IPS-18a (cell line): Measurements from ENCODE around the gene SLC9A2.

ENCODE experiments used
- H3K27ac ChIP-seq: one replicate; pipeline ENCODE4 v1.5.1; 2013; ENCODE audit warnings: low read length
- H3K27me3 ChIP-seq: one replicate; pipeline ENCODE4 v1.6.1; 2013; ENCODE audit warnings: mild to moderate bottlenecking, low read length; ENCODE audit not compliant: control insufficient read depth, insufficient read depth
- H3K36me3 ChIP-seq: one replicate; pipeline ENCODE4 v1.6.1; 2013; ENCODE audit warnings: low read depth, low read length; ENCODE audit not compliant: control insufficient read depth
- H3K4me1 ChIP-seq: one replicate; pipeline ENCODE4 v1.6.1; 2013; ENCODE audit warnings: low read depth, low read length; ENCODE audit not compliant: control insufficient read depth
- H3K4me3 ChIP-seq: one replicate; pipeline ENCODE4 v1.5.1; 2013; ENCODE audit warnings: low read length
- H3K9ac ChIP-seq: one replicate; pipeline ENCODE4 v1.6.1; 2013; ENCODE audit warnings: mild to moderate bottlenecking, low read length, moderate library complexity
- H3K9me3 ChIP-seq: one replicate; pipeline ENCODE4 v1.6.1; 2013; ENCODE audit warnings: low read depth, low read length; ENCODE audit not compliant: control insufficient read depth

Gene SLC9A2

GRCh38 chr2:102737431-102737830 lies 118.1 kb downstream of the SLC9A2 start:
- Histone ChIP-seq H3K4me3 (peak overlapping the region; percentile 94), H3K9me3 (no peaks in the 10 kb centered on the region), H3K9ac (no peak overlapping the region), H3K27me3 (no peaks in the 10 kb centered on the region), H3K36me3 (no peaks in the 10 kb centered on the region), H3K27ac (no peak overlapping the region), H3K4me1 (no peaks in the 10 kb centered on the region)

- Histone ChIP-seq H3K9me3 (no peaks in the 10 kb centered on the region), H3K4me1 (no peaks in the 10 kb centered on the region), H3K4me3 (no peak overlapping the region), H3K27ac (no peak overlapping the region), H3K27me3 (no peaks in the 10 kb centered on the region), H3K9ac (no peak overlapping the region), H3K36me3 (no peaks in the 10 kb centered on the region)
Observed at GRCh38 chr2:102743259-102743658, 123.9 kb downstream of the SLC9A2 start.

- H3K4me3 ChIP-seq = no peak overlapping the region
Observed at GRCh38 chr2:102748107-102748506, 128.8 kb downstream of the SLC9A2 start.

DNA sequence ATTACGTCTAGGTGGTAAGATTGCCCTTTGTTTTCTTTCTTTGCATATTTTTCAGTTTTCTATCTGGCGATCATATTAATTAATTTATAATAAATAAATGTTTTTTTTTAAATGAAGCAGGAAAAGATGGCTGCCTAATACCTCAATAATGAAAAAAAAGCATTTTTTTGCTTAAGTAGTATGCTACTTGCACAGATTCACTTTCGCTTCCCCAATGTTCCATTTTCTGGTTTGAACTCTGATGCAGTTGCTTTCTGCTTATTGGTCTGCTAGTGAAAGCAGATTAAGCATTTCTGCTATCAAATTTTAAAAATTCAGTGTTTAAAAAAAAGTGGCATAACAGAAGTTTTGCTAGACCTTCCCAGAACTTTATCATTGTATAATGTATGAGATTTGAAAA lies 130.6 kb downstream of the SLC9A2 start:
- no peak overlapping the region for H3K9ac ChIP-seq
- no peak overlapping the region for H3K4me3 ChIP-seq
- H3K36me3 ChIP-seq = no peaks in the 10 kb centered on the region
- H3K27ac ChIP-seq = no peak overlapping the region
- no peaks in the 10 kb centered on the region for H3K4me1 ChIP-seq
- H3K27me3 ChIP-seq = no peaks in the 10 kb centered on the region
- H3K9me3 ChIP-seq = no peaks in the 10 kb centered on the region

More at GRCh38 chr2:102748107-102748506, 128.8 kb downstream of the SLC9A2 start:
- H3K9me3 ChIP-seq = no peaks in the 10 kb centered on the region
- no peak overlapping the region for H3K9ac ChIP-seq
- no peak overlapping the region for H3K27ac ChIP-seq
- no peaks in the 10 kb centered on the region for H3K36me3 ChIP-seq
- H3K4me1 ChIP-seq = no peaks in the 10 kb centered on the region
- H3K27me3 ChIP-seq = no peaks in the 10 kb centered on the region

- H3K27me3 ChIP-seq = no peaks in the 10 kb centered on the region
- no peak overlapping the region for H3K4me3 ChIP-seq
- H3K27ac ChIP-seq = no peak overlapping the region
Observed at GRCh38 chr2:102753563-102754159, 134.3 kb downstream of the SLC9A2 start.

GRCh38 chr2:102754456-102755145 lies 135.2 kb downstream of the SLC9A2 start:
- H3K36me3 ChIP-seq = no peaks in the 10 kb centered on the region
- no peaks in the 10 kb centered on the region for H3K9me3 ChIP-seq
- H3K9ac ChIP-seq = no peak overlapping the region

More at GRCh38 chr2:102753563-102754159, 134.3 kb downstream of the SLC9A2 start:
- H3K4me1 ChIP-seq = no peaks in the 10 kb centered on the region
- no peak overlapping the region for H3K9ac ChIP-seq
- no peaks in the 10 kb centered on the region for H3K36me3 ChIP-seq
- H3K9me3 ChIP-seq = no peaks in the 10 kb centered on the region

DNA sequence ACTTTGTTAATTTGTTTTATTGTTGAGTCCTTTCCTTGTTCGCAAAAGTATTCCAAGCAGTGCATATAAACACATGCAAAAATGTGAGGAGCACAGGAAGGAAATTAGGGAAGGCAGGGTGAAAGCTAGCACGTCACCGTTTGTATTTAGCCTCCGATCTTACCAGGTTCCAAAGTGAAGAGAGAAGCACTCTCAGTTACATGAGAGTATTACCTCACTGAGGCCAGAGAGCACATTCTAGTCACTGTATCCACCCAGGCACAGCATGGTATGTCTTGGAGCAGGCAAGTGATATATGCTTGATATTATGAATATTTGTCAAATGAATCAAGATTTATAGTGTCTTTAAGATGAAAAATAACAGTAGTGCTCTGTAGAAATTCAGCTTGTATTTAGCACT lies 135.9 kb downstream of the SLC9A2 start:
- Histone ChIP-seq H3K4me3 (no peak overlapping the region), H3K9me3 (no peaks in the 10 kb centered on the region), H3K4me1 (no peaks in the 10 kb centered on the region), H3K36me3 (no peaks in the 10 kb centered on the region), H3K27me3 (no peaks in the 10 kb centered on the region), H3K9ac (no peak overlapping the region), H3K27ac (no peak overlapping the region)

More at GRCh38 chr2:102754456-102755145, 135.2 kb downstream of the SLC9A2 start:
- Histone ChIP-seq H3K4me1 (no peaks in the 10 kb centered on the region), H3K4me3 (no peak overlapping the region), H3K27ac (no peak overlapping the region), H3K27me3 (no peaks in the 10 kb centered on the region)

DNA sequence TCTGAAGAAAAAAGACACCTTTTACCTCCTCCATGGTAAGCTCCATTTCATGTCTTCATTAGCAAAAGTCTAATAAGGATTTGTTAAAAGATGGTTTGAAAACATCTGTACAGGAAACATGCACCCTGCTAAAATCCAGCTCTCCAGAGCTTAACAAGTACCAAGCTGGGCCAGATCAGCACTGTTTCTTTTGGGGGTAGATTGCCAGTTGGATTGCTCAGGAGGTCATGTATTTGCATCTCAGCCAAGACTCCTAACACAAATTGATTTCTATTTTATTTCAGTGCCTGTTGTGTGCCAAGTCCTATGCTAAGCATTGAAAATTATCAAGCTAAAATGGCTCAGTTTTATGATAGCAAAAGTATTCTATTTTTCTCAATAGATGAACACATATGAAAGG lies 139.1 kb downstream of the SLC9A2 start:
- H3K27ac ChIP-seq = no peak overlapping the region
- no peaks in the 10 kb centered on the region for H3K9me3 ChIP-seq
- no peak overlapping the region for H3K9ac ChIP-seq
- no peaks in the 10 kb centered on the region for H3K36me3 ChIP-seq
- H3K4me3 ChIP-seq = no peak overlapping the region
- H3K27me3 ChIP-seq = no peaks in the 10 kb centered on the region
- no peaks in the 10 kb centered on the region for H3K4me1 ChIP-seq
